Stimulated activated naive CD4-positive, alpha-beta T cell treated with Interleukin-2 at 50 U/mL for 16 hours (primary cell): ENCODE data around the gene UBE2O.

ENCODE experiments used
- DNase-seq: peaks from one replicate; lab custom pipeline; 2025; lab: John Stamatoyannopoulos, UW

The UBE2O gene

DNA sequence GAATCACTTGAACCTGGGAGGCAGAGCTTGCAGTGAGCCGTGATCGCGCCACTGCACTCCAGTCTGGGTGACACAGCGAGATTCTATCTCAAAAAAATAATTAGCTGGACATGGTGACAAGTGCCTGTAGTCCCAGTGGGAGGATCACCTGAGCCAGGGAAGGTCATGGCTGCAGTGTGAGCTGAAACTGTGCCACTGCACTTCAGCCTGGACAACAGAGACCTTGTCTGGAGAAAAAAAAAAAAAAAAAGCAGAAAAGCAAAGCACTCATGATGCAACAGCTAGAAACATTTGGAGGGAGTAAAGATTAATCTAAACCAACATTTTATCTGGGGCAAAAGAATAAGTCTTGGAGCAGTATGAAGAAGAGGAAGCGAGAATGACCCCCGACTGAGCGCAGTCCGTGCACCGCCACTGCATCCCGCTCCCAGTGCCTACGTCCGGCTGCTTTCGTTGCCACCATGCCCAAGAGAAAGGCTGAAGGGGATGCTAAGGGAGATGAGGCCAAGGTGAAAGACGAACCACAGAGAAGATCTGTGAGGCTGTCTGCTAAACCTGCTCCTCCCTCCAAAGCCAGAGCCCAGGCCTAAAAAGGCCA lies 107.5 kb downstream of the UBE2O start:
- no peak for DNase-seq

DNA sequence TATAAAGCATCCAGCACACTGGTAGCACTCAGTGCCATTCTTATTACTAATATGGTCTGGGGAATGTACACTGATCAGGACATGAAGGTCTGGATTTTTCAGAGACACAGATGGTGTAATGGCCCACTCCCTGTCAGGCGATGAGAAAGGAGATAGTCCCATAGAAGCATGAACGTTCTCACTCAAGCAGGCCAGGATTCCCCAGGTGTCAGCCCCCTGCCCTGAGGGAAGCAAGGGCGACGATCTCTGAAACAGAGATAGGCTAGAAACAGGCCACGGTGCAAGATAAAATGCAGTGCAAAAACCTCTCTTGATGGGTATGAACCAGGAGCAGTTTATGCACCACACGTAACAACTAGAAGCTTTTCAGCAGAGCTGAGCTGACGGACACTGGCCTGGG lies 109.8 kb downstream of the UBE2O start:
- no peak for DNase-seq

DNA sequence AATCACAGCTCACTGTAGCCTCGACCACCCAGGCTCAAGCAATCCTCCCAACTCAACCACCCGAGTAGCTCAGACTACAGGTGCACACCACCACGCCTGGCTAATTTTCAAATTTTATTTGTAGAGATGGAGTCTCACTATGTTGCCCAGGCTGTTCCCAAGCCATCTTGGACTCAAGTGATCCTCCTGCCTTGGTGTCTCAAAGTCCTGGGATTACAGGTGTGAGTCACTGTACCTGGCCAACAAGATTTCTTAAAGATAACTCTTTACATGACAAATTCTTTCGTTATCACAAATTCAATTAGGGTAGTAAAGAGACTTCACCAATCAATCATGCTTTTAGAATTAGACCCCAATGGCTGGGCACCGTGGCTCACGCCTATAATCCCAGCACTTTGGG lies 111.7 kb downstream of the UBE2O start:
- DNase-seq: no peak
